Kidney (tissue), 14 donors: Measurements from ENCODE around the gene SEMA5A. TPM values are rescaled to one million over a fixed set of nuclear protein-coding genes. Genes with fewer than 3 reads are reported as not detected.

Source experiments
- DNase-seq, 5 donors: peaks; one replicate each; pipeline ENCODE4 v3.0.0-alpha.2; 2013 to 2020
- FAIRE-seq: peaks from 2 replicates; lab custom pipeline; 2012; peaks lifted over from hg19 to GRCh38; lab: Jason Lieb, UNC
- H3K27ac ChIP-seq, 2 donors: one replicate each; pipeline ENCODE4 v1.7.0; 2013; ENCODE audit warnings: low read depth in 2 of 2, low read length in 2 of 2, inconsistent platforms in 1 of 2
- H3K27me3 ChIP-seq: one replicate; pipeline ENCODE4 v1.7.1; 2013; ENCODE audit warnings: low read length, inconsistent platforms; ENCODE audit not compliant: control insufficient read depth, insufficient read depth
- H3K36me3 ChIP-seq, 3 donors: one replicate each; pipeline versions ENCODE4 v1.7.0 to v1.7.1; 2013; ENCODE audit warnings: low read length in 3 of 3, control low read depth in 1 of 3, inconsistent platforms in 1 of 3; ENCODE audit not compliant: insufficient read depth in 3 of 3, control insufficient read depth in 2 of 3
- H3K4me1 ChIP-seq, 3 donors: one replicate each; pipeline versions ENCODE4 v1.7.0 to v1.7.1; 2013; ENCODE audit warnings: low read length in 3 of 3, inconsistent platforms in 1 of 3, low read depth in 1 of 3; ENCODE audit not compliant: control insufficient read depth in 2 of 3, insufficient read depth in 2 of 3
- H3K4me3 ChIP-seq, 3 donors: one replicate each; pipeline versions ENCODE4 v1.7.0 to v1.8.1; 2013; ENCODE audit warnings: low read length in 3 of 3, control low read depth in 1 of 3, inconsistent platforms in 1 of 3
- H3K9ac ChIP-seq, 3 donors: one replicate each; pipeline versions ENCODE4 v1.7.0 to v1.7.1; 2013; ENCODE audit warnings: low read length in 3 of 3, control low read depth in 1 of 3, inconsistent platforms in 1 of 3
- H3K9me3 ChIP-seq, 3 donors: one replicate each; pipeline versions ENCODE4 v1.7.0 to v1.7.1; 2013; ENCODE audit warnings: low read length in 3 of 3, control low read depth in 1 of 3, inconsistent platforms in 1 of 3; ENCODE audit not compliant: control insufficient read depth in 2 of 3, insufficient read depth in 1 of 3
- intact Hi-C: fragments of 100-400 bp; cut with DNase I; formaldehyde crosslinking; loops from one replicate; pipeline ENCODE4 v1.11.1; 2022
- polyA plus RNA-seq: library from polyadenylated mRNA; stranded (reverse); fragments of 350-450 nt; fragmentation: Illumina TruSeq; extraction: RNeasy Lipid Tissue Mini Kit (QIAGEN cat#74804); gene quantifications from one replicate; pipeline ENCODE4 v1.2.3, GENCODE V29; 2014; ENCODE audit warnings: low read depth, low replicate concordance; ENCODE audit not compliant: insufficient read depth
- total RNA-seq: library from RNA; stranded (reverse); fragmentation: NEBNext Ultra II Directional; extraction: Animal tissue kit (Norgen Biotek cat#: 25700); gene quantifications from one replicate; pipeline ENCODE4 v1.2.1, GENCODE V29; 2021
- TF ChIP-seq, protein P1 (sequence below): IDR thresholded peaks from 3 replicates; pipeline ENCODE4 v1.5.1; 2012; ENCODE audit warnings: mild to moderate bottlenecking, moderate library complexity, borderline replicate concordance; ENCODE audit not compliant: insufficient read depth; ENCODE audit errors: extremely low read depth
- donor health status: control.
- donor health status: control.
- donor health status: control.
- donor health status: control.
- donor health status: control.
- donor health status: DM: yes; HTN: yes; CAD: no.
- donor health status: Normal renal cell carcinoma (clear cell type).

SEMA5A gene
- total and polyA plus RNA-seq, 2 donors from 2014 or later: 7.9 to 23.3 TPM

DNA sequence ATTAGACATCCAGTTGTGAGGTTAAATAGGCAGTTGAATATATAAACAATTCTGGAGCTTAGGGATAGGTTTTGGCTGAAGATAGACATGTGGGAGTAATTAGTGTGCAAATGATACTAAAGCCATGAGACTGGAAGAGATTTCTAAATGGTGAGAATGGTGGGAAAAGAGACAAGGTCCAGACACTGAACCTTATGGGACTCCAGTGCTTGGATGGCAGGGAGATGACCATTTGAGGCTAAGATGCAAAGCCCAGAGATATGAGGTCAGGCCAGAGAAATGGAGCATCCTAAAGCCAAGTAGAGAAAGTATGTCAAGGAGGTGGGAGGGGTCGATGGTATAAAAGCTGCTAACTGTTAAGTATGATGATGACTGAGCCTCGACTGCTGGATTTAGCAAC lies 115.6 kb downstream of the SEMA5A start:
- no peak for DNase-seq
- intact Hi-C loops: no loop called here
- H3K4me3 ChIP-seq: no peak overlapping the region
- no peaks in the 10 kb centered on the region for H3K9me3 ChIP-seq
- no peak for FAIRE-seq
- no peak overlapping the region for H3K9ac ChIP-seq
- H3K36me3 ChIP-seq: no peaks in the 10 kb centered on the region
- TF ChIP-seq, protein P1, sequence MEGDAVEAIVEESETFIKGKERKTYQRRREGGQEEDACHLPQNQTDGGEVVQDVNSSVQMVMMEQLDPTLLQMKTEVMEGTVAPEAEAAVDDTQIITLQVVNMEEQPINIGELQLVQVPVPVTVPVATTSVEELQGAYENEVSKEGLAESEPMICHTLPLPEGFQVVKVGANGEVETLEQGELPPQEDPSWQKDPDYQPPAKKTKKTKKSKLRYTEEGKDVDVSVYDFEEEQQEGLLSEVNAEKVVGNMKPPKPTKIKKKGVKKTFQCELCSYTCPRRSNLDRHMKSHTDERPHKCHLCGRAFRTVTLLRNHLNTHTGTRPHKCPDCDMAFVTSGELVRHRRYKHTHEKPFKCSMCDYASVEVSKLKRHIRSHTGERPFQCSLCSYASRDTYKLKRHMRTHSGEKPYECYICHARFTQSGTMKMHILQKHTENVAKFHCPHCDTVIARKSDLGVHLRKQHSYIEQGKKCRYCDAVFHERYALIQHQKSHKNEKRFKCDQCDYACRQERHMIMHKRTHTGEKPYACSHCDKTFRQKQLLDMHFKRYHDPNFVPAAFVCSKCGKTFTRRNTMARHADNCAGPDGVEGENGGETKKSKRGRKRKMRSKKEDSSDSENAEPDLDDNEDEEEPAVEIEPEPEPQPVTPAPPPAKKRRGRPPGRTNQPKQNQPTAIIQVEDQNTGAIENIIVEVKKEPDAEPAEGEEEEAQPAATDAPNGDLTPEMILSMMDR: no peak
- H3K27me3 ChIP-seq: no peaks in the 10 kb centered on the region
- no peak overlapping the region for H3K27ac ChIP-seq
- H3K4me1 ChIP-seq: peaks cover 0 to 4% (median 2%) of the 10 kb centered on the region in 3 donors

DNA sequence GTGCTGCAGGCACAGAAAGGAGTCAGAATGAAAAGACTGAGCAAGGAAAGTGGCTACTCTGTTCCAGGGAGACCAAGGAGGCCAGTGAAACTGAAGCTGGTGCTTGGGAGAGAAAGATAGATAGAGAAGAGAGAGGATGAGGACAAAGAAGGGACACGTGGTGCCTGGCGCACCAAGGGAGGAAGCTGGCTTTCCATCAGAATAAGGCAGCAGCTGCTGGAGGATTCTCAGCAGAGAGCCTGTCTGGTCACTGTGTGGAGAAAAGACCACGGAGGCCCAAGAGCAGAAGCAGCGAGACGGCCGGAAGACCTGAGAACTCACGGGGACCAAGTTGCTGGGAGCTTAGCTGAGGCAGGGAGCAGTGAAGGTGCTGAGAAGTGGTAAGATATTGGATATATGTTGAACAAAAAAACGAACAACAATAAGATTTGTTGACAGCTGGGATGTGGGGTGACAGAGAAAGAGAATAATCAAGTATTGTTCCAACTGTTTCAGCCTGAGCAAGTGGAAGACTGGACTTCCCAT lies 116.1 kb downstream of the SEMA5A start:
- DNase-seq (no peak), FAIRE-seq (no peak)
- intact Hi-C loops: no loop called here
- Histone ChIP-seq H3K36me3 (no peaks in the 10 kb centered on the region), H3K27me3 (no peaks in the 10 kb centered on the region), H3K9me3 (no peaks in the 10 kb centered on the region), H3K27ac (no peak overlapping the region), H3K4me3 (no peak overlapping the region), H3K9ac (no peak overlapping the region), H3K4me1 (peaks cover 0 to 10% (median 2%) of the 10 kb centered on the region in 3 donors)
- TF ChIP-seq, protein P1: no peak

DNA sequence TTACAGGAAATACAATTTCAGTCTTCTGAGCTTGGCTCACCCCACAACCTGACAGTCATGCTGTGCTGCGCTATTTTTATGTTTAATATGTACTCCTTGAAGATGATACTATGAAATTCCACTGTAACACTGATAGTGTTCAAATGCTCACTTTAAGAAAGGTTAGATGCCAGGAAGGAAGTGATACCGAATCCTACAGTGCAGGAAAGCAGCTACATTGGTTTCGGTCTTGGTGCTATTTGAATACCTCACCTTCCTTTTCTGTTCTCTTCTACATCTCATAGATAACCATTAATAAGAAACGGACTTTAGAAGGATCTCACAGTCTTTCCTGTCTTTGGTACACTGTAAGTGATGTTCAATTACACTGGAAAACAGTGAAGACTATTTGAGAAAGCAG lies 117.6 kb downstream of the SEMA5A start:
- Histone ChIP-seq H3K27me3 (no peaks in the 10 kb centered on the region), H3K4me1 (peaks cover 0 to 21% (median 2%) of the 10 kb centered on the region in 3 donors), H3K9me3 (no peaks in the 10 kb centered on the region), H3K4me3 (no peak overlapping the region), H3K27ac (no peak overlapping the region), H3K9ac (no peak overlapping the region), H3K36me3 (no peaks in the 10 kb centered on the region)
- TF ChIP-seq, protein P1: no peak
- FAIRE-seq (no peak), DNase-seq (no peak)
- intact Hi-C loops: no loop called here

DNA sequence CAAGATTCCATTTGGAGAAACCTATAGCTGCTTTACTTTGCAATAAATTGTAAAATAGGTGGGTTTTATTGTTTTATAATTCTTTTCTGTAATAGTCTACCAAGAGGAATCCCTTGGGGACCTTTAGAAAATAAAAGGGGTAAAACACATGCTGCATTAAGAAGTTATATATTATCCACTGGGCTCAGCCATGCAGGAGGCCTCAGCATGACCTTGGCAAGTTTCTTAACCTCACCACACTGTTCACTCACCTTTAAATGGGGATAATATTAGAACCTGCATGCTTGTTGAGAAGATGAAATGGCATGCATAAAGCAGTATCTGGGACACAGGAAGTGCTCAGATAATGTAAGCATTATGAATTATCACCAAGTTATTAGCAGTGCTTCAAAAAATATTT lies 120.2 kb downstream of the SEMA5A start:
- H3K27me3 ChIP-seq: no peaks in the 10 kb centered on the region
- no peaks in the 10 kb centered on the region for H3K36me3 ChIP-seq
- no peak overlapping the region for H3K4me3 ChIP-seq
- FAIRE-seq (no peak), DNase-seq (no peak)
- H3K9ac ChIP-seq: no peak overlapping the region
- H3K4me1 ChIP-seq: peaks cover 0 to 32% (median 0%) of the 10 kb centered on the region in 3 donors
- intact Hi-C loops: no loop called here
- TF ChIP-seq, protein P1: no peak
- H3K9me3 ChIP-seq: no peaks in the 10 kb centered on the region
- no peak overlapping the region for H3K27ac ChIP-seq
